Osteocyte (in vitro differentiated cells): ENCODE data around the gene TP63. TPM values are rescaled to one million over a fixed set of nuclear protein-coding genes. Genes with fewer than 3 reads are reported as not detected.

Experiments
- DNase-seq: peaks from one replicate; pipeline ENCODE4 v3.0.0; 2021; ENCODE audit warnings: mixed read lengths; ENCODE audit not compliant: unreplicated experiment; ENCODE audit errors: extremely low spot score
- H3K27ac Mint-ChIP-seq: one replicate; pipeline ENCODE4 v1.8.0; 2021; ENCODE audit warnings: mild to moderate bottlenecking, mixed read lengths; ENCODE audit not compliant: unreplicated experiment
- H3K27me3 Mint-ChIP-seq: one replicate; pipeline ENCODE4 v1.8.0; 2021; ENCODE audit warnings: mixed read lengths; ENCODE audit not compliant: unreplicated experiment
- H3K36me3 Mint-ChIP-seq: one replicate; pipeline ENCODE4 v1.8.0; 2021; ENCODE audit warnings: mixed read lengths; ENCODE audit not compliant: unreplicated experiment
- H3K4me1 Mint-ChIP-seq: one replicate; pipeline ENCODE4 v1.8.0; 2021; ENCODE audit warnings: mixed read lengths; ENCODE audit not compliant: unreplicated experiment
- H3K4me3 Mint-ChIP-seq: one replicate; pipeline ENCODE4 v1.8.0; 2021; ENCODE audit warnings: mild to moderate bottlenecking, moderate library complexity, mixed read lengths; ENCODE audit not compliant: unreplicated experiment
- H3K9me3 Mint-ChIP-seq: one replicate; pipeline ENCODE4 v1.8.0; 2021; ENCODE audit warnings: mixed read lengths; ENCODE audit not compliant: unreplicated experiment
- CTCF ChIP-seq: fragments of 200-600 bp; sonication (generic); IDR thresholded peaks from 2 replicates; pipeline ENCODE4 v1.5.0; 2021; ENCODE audit warnings: antibody characterized with exemption, mild to moderate bottlenecking, moderate library complexity
- total RNA-seq: library from RNA; stranded (reverse); gene quantifications from 2 replicates; pipeline ENCODE4 v1.2.1, GENCODE V29; 2021

Gene TP63
- total RNA-seq, 1 donor from 2014 or later, result 0.16 TPM

- no peak overlapping the region for H3K4me3 Mint-ChIP-seq
- peaks cover 2% of the 10 kb centered on the region for H3K27me3 Mint-ChIP-seq
- H3K4me1 Mint-ChIP-seq, result no peaks in the 10 kb centered on the region
- TF ChIP-seq CTCF, result no peak
- H3K36me3 Mint-ChIP-seq, result no peaks in the 10 kb centered on the region
- no peaks in the 10 kb centered on the region for H3K9me3 Mint-ChIP-seq
- no peak for DNase-seq
- H3K27ac Mint-ChIP-seq, result no peak overlapping the region
These were observed 202.8 kb downstream of the TP63 start for GRCh38 chr3:189833996-189834395.

- no peaks in the 10 kb centered on the region for H3K36me3 Mint-ChIP-seq
These were observed 203.3 kb downstream of the TP63 start for GRCh38 chr3:189834462-189834861.

GRCh38 chr3:189836795-189837194, 205.6 kb downstream of the TP63 start:
- DNase-seq, result no peak
- H3K27me3 Mint-ChIP-seq, result peaks cover 2% of the 10 kb centered on the region
- peaks cover 7% of the 10 kb centered on the region for H3K4me1 Mint-ChIP-seq
- H3K4me3 Mint-ChIP-seq, result no peak overlapping the region
- no peak overlapping the region for H3K27ac Mint-ChIP-seq
- no peak for TF ChIP-seq CTCF
- H3K9me3 Mint-ChIP-seq, result no peaks in the 10 kb centered on the region
- no peaks in the 10 kb centered on the region for H3K36me3 Mint-ChIP-seq

More at GRCh38 chr3:189834462-189834861, 203.3 kb downstream of the TP63 start:
- H3K27ac Mint-ChIP-seq, result no peak overlapping the region
- no peak for DNase-seq
- no peaks in the 10 kb centered on the region for H3K9me3 Mint-ChIP-seq
- no peak overlapping the region for H3K4me3 Mint-ChIP-seq
- no peak for TF ChIP-seq CTCF
- peaks cover 2% of the 10 kb centered on the region for H3K27me3 Mint-ChIP-seq
- H3K4me1 Mint-ChIP-seq, result peaks cover 2% of the 10 kb centered on the region

GRCh38 chr3:189838291-189838690, 207.1 kb downstream of the TP63 start:
- no peak for DNase-seq
- peaks cover 2% of the 10 kb centered on the region for H3K27me3 Mint-ChIP-seq
- H3K9me3 Mint-ChIP-seq, result no peaks in the 10 kb centered on the region
- peaks cover 7% of the 10 kb centered on the region for H3K4me1 Mint-ChIP-seq
- H3K4me3 Mint-ChIP-seq, result no peak overlapping the region
- no peak overlapping the region for H3K27ac Mint-ChIP-seq
- H3K36me3 Mint-ChIP-seq, result no peaks in the 10 kb centered on the region
- no peak for TF ChIP-seq CTCF

GRCh38 chr3:189839576-189839975, 208.4 kb downstream of the TP63 start:
- Mint-ChIP-seq H3K27me3 (no peaks in the 10 kb centered on the region), H3K27ac (peak overlapping the region; percentile 53), H3K36me3 (no peaks in the 10 kb centered on the region), H3K9me3 (no peaks in the 10 kb centered on the region), H3K4me1 (peaks cover 7% of the 10 kb centered on the region), H3K4me3 (no peak overlapping the region)
- DNase-seq, result no peak
- no peak for TF ChIP-seq CTCF
